Measurements from ENCODE around the gene MYT1. TPM values are rescaled to one million over a fixed set of nuclear protein-coding genes. Genes with fewer than 3 reads are reported as not detected.

Gene MYT1
- total and polyA plus RNA-seq, 2 of the 13 experiments (the other 11 are each of a cell fraction or from before 2014, with no cell fraction given), result 0.58 to 2.5 TPM

GRCh38 chr20:64176971-64177370 lies 12.7 kb downstream of the MYT1 start:
- Histone ChIP-seq H3K27me3 (ENCODE audit: control insufficient read depth in 1 of 2, insufficient read depth in 2 of 2, low read length in 2 of 2) (peaks cover 0 to 31% of the 10 kb centered on the region in 2 experiments; a peak in 2 of 5 replicates), H3K4me2 (ENCODE audit: low read depth, low read length) (no peak overlapping the region), H3K9me3 (ENCODE audit: low read length) (no peaks in the 10 kb centered on the region), H3K4me3 (replicated peaks in 1 of 3; ENCODE audit: insufficient read depth in 1 of 3, low read depth in 2 of 3, low read length in 3 of 3) (no peak overlapping the region), H3K4me1 (ENCODE audit: insufficient read depth, low read length) (peaks cover 4% of the 10 kb centered on the region), H3K27ac (ENCODE audit: extremely low read length, insufficient read depth, low read length) (no peak overlapping the region), H3K79me2 (ENCODE audit: insufficient read depth, low read length) (no peaks in the 10 kb centered on the region), H4K20me1 (ENCODE audit: insufficient read depth, low read length) (no peaks in the 10 kb centered on the region), H3K9ac (ENCODE audit: insufficient read depth, low read depth, low read length) (no peak overlapping the region), H2AFZ (ENCODE audit: low read length) (no peak overlapping the region), H3K36me3 (replicated peaks in 1 of 2; ENCODE audit: control insufficient read depth in 1 of 2, insufficient read depth in 2 of 2, low read length in 2 of 2) (no peaks in the 10 kb centered on the region)
- BruUV-seq (replicated peaks), result no TSS peak
- ATAC-seq (no peak), FAIRE-seq (no peak), DNase-seq (ENCODE audit: low spot score) (no peak)
- POLR2A ChIA-PET, result no interaction called here
- CTCF ChIA-PET (ENCODE audit: low intra/inter-chr PET ratio, low total read pairs), result no interaction called here
- in situ Hi-C loops (cut with HindIII; ENCODE audit: extremely low pct_ligation_motif_present, low pct_unique_long_range_greater_than_20kb), result no loop called here
- TF ChIP-seq ZNF800 (CRISPR knock-in tag; IDR thresholded peaks at IDR 0.05), result no peak
- TF ChIP-seq EEA1 (CRISPR knock-in tag; IDR thresholded peaks at IDR 0.05; ENCODE audit: borderline replicate concordance), result no peak
- no peak for TF ChIP-seq CREB3 (CRISPR knock-in tag; IDR thresholded peaks at IDR 0.05)
- no peak for TF ChIP-seq ZNF761 (CRISPR knock-in tag; conservative IDR thresholded peaks at IDR 0.05)
- TF ChIP-seq CCDC6 (CRISPR knock-in tag; IDR thresholded peaks at IDR 0.05), result no peak
- intact Hi-C loops (cut with micrococcal nuclease; ENCODE audit: unreplicated experiment), result no loop called here
- WGBS (ENCODE audit: low lambda C conversion rate), result 19% methylated on average over 2 of the region's 2 CpGs

GRCh38 chr20:64177384-64177783 lies 13.1 kb downstream of the MYT1 start:
- no peak for FAIRE-seq
- 7% methylated on average over 7 of the region's 8 CpGs for WGBS (ENCODE audit: low lambda C conversion rate)
- no peak for ATAC-seq
- Histone ChIP-seq H3K36me3 (replicated peaks in 1 of 2; ENCODE audit: control insufficient read depth in 1 of 2, insufficient read depth in 2 of 2, low read length in 2 of 2) (no peaks in the 10 kb centered on the region), H3K9me3 (ENCODE audit: low read length) (no peaks in the 10 kb centered on the region), H3K79me2 (ENCODE audit: insufficient read depth, low read length) (no peaks in the 10 kb centered on the region), H3K9ac (ENCODE audit: insufficient read depth, low read depth, low read length) (no peak overlapping the region), H3K4me1 (ENCODE audit: insufficient read depth, low read length) (peaks cover under 1% of the 10 kb centered on the region; the same call in 1 of the 2 replicates), H3K27ac (ENCODE audit: extremely low read length, insufficient read depth, low read length) (no peak overlapping the region), H3K4me2 (ENCODE audit: low read depth, low read length) (no peak overlapping the region), H3K4me3 (replicated peaks in 1 of 3; ENCODE audit: insufficient read depth in 1 of 3, low read depth in 2 of 3, low read length in 3 of 3) (no peak overlapping the region), H3K27me3 (ENCODE audit: control insufficient read depth in 1 of 2, insufficient read depth in 2 of 2, low read length in 2 of 2) (peaks cover 1 to 34% of the 10 kb centered on the region in 2 experiments; a peak in 3 of 5 replicates), H2AFZ (ENCODE audit: low read length) (no peak overlapping the region), H4K20me1 (ENCODE audit: insufficient read depth, low read length) (no peaks in the 10 kb centered on the region)
- POLR2A ChIA-PET, result no interaction called here
- in situ Hi-C loops (cut with HindIII; ENCODE audit: extremely low pct_ligation_motif_present, low pct_unique_long_range_greater_than_20kb) (no loop called here), intact Hi-C loops (cut with micrococcal nuclease; ENCODE audit: unreplicated experiment) (no loop called here)
- BruUV-seq (replicated peaks), result no TSS peak
- DNase-seq (ENCODE audit: low spot score), result no peak
- CTCF ChIA-PET (ENCODE audit: low intra/inter-chr PET ratio, low total read pairs), result no interaction called here
- TF ChIP-seq AHDC1 (CRISPR knock-in tag; IDR thresholded peaks at IDR 0.05; ENCODE audit: borderline replicate concordance) (no peak), ZBTB3 (CRISPR knock-in tag; IDR thresholded peaks at IDR 0.05; ENCODE audit: borderline replicate concordance, low read depth) (no peak)

Data from HepG2 (cell line).